GM12878 (cell line): ENCODE results near the gene CRYZL1. TPM values are rescaled to one million over a fixed set of nuclear protein-coding genes. Genes with fewer than 3 reads are reported as not detected.

Experiments used
- ATAC-seq: fragments of 200-7000 bp; cut with Tn5 transposase; 3 replicates; pipeline ENCODE4 v1.9.1; 2020; ENCODE audit warnings: mild to moderate bottlenecking, moderate library complexity
- BruUV-seq: library from RNA; stranded (reverse); fragments of 400-500 nt; replicated peaks from 2 replicates; lab custom pipeline; 2021; lab: Mats Ljungman, UMichigan
- CTCF ChIA-PET: fragments of 300-600 bp; sonication (Branson Sonifier 250); formaldehyde crosslinking; extraction: SDS; loops from one replicate; lab custom pipeline; 2021; ENCODE audit warnings: inconsistent platforms; lab: Yijun Ruan, JAX
- POLR2A ChIA-PET: fragments of 350-600 bp; formaldehyde crosslinking; extraction: SDS; loops from one replicate; lab custom pipeline; 2021; ENCODE audit warnings: inconsistent platforms; lab: Charles Lee
- RAD21 ChIA-PET: fragments of 300-600 bp; sonication (Branson Sonifier 250); formaldehyde crosslinking; loops from one replicate; lab custom pipeline; 2023; ENCODE audit warnings: antibody characterized with exemption; ENCODE audit not compliant: unreplicated experiment; lab: Charles Lee
- SMC1A ChIA-PET: fragments of 300-600 bp; sonication (Branson Sonifier 250); formaldehyde crosslinking; loops from one replicate; lab custom pipeline; 2023; ENCODE audit not compliant: unreplicated experiment, uncharacterized antibody; lab: Charles Lee
- DNase-seq: peaks from one replicate; pipeline ENCODE4 v3.0.0-alpha.2; 2011; ENCODE audit warnings: low read depth, low spot score
- FAIRE-seq: peaks from 3 replicates; lab custom pipeline; 2011; peaks lifted over from hg19 to GRCh38; lab: Jason Lieb, UNC
- H2AFZ ChIP-seq: 2 replicates; pipeline ENCODE4 v1.6.0; 2011; ENCODE audit warnings: low read depth, low read length, control low read depth; ENCODE audit not compliant: control insufficient read depth
- H3K27ac ChIP-seq: 2 replicates; pipeline ENCODE4 v1.5.1; 2011; ENCODE audit warnings: control low read depth; ENCODE audit not compliant: control insufficient read depth, insufficient read depth
- H3K27me3 ChIP-seq, 2 experiments: replicated peaks in 1 of 2; 2 replicates each; pipeline versions ENCODE4 v1.6.0 to v1.6.1; 2011; ENCODE audit warnings: low read length in 1 of 2; ENCODE audit not compliant: control insufficient read depth in 2 of 2, insufficient read depth in 2 of 2
- H3K36me3 ChIP-seq, 2 experiments: 2 replicates each; pipeline ENCODE4 v1.5.1; 2011; ENCODE audit warnings: low read length in 1 of 2; ENCODE audit not compliant: control insufficient read depth in 2 of 2, insufficient read depth in 2 of 2
- H3K4me1 ChIP-seq: 2 replicates; pipeline ENCODE4 v1.6.1; 2011; ENCODE audit warnings: mild to moderate bottlenecking, low read length, moderate library complexity, mixed read lengths; ENCODE audit not compliant: control insufficient read depth, insufficient read depth
- H3K4me2 ChIP-seq: 2 replicates; pipeline ENCODE4 v1.6.0; 2011; ENCODE audit warnings: control low read depth; ENCODE audit not compliant: control insufficient read depth, insufficient read depth
- H3K4me3 ChIP-seq: fragments of 200-600 bp; sonication (generic); 2 replicates; pipeline ENCODE4 v1.5.1; 2016
- H3K79me2 ChIP-seq: 2 replicates; pipeline ENCODE4 v1.6.0; 2011; ENCODE audit warnings: low read length; ENCODE audit not compliant: control insufficient read depth, insufficient read depth
- H3K9ac ChIP-seq: 2 replicates; pipeline ENCODE4 v1.8.0; 2011; ENCODE audit warnings: low read length, control low read depth, mixed read lengths; ENCODE audit not compliant: control insufficient read depth, insufficient read depth
- H3K9me3 ChIP-seq: replicated peaks from 3 replicates; pipeline ENCODE4 v1.5.1; 2011; ENCODE audit warnings: mild to moderate bottlenecking, low read length; ENCODE audit not compliant: control insufficient read depth, insufficient read depth
- H4K20me1 ChIP-seq: 2 replicates; pipeline ENCODE4 v1.6.0; 2011; ENCODE audit not compliant: control insufficient read depth, insufficient read depth
- EP300 ChIP-seq, 2 experiments: fragments of 150-350 bp in 1 of 2; IDR thresholded peaks; 2 replicates each; pipeline ENCODE4 v1.6.1; 2011 to 2012; ENCODE audit warnings: low read depth in 2 of 2, low read length in 2 of 2, borderline replicate concordance in 1 of 2, improper control_type of control experiment in 1 of 2, inconsistent platforms in 1 of 2; ENCODE audit not compliant: control insufficient read depth in 1 of 2
- PML ChIP-seq: IDR thresholded peaks from 2 replicates; pipeline ENCODE4 v1.6.1; 2012; ENCODE audit warnings: low read length, inconsistent platforms
- TCF7 ChIP-seq: IDR thresholded peaks from 2 replicates; pipeline ENCODE4 v1.6.1; 2014; ENCODE audit warnings: antibody characterized with exemption, borderline replicate concordance
- ZNF207 ChIP-seq: fragments of 450-650 bp; IDR thresholded peaks from 2 replicates; pipeline ENCODE4 v1.6.1; 2014; ENCODE audit warnings: antibody characterized with exemption, mild to moderate bottlenecking, borderline replicate concordance
- WGBS: methylation state at CpG from one replicate; pipeline ENCODE4 v1.1.6; 2016; ENCODE audit warnings: low lambda C conversion rate; ENCODE audit not compliant: insufficient replicate concordance, insufficient coverage; ENCODE audit errors: missing lambda C conversion rate; 5-methylcytosine and 5-hydroxymethylcytosine counted together
- in situ Hi-C: fragments of 300-500 bp; cut with MboI; formaldehyde crosslinking; loops from 9 replicates; pipeline ENCODE4 v1.14.3; 2018; ENCODE audit warnings: mixed read lengths
- intact Hi-C: fragments of 100-400 bp; cut with micrococcal nuclease; formaldehyde crosslinking; loops from one replicate; pipeline ENCODE4 v1.14.2; 2022; ENCODE audit not compliant: unreplicated experiment
- polyA plus RNA-seq, 11 experiments: library from polyadenylated mRNA; depleted of rRNA in 4 of 11; unstranded in 6 of 11; stranded (reverse) in 5 of 11; fragments of >200 nt; fragmentation: Nextera tagmentation in 4 of 11; fragmentation: Illumina TruSeq in 1 of 11; extraction: Ambion mirVana in 4 of 11; extraction: Trizol in 1 of 11; gene quantifications; 1 replicate in 1 of 11; 2 replicates in 10 of 11; pipeline versions ENCODE4 v1.2.1 to v1.2.3, GENCODE V29; 2011 to 2016; ENCODE audit warnings: inconsistent platforms in 2 of 11, missing spikeins in 2 of 11, low read depth in 1 of 11
- total RNA-seq, 4 experiments: library from RNA; depleted of rRNA in 3 of 4; stranded (reverse); fragments of >200 nt in 3 of 4; fragmentation: Illumina TruSeq in 1 of 4; extraction: Trizol in 1 of 4; gene quantifications; 2 replicates each; pipeline versions ENCODE4 v1.2.1 to v1.2.3, GENCODE V29; 2013 to 2021
- TF ChIP-seq, protein P1 (sequence below): fragments of 450-650 bp; formaldehyde crosslinking; IDR thresholded peaks from 2 replicates; pipeline ENCODE4 v1.4.0; 2020; ENCODE audit warnings: mild to moderate bottlenecking, moderate library complexity
- TF ChIP-seq, protein P2 (sequence below): IDR thresholded peaks from 2 replicates; pipeline ENCODE4 v1.6.1; 2011; ENCODE audit warnings: mild to moderate bottlenecking, low read depth, low read length, moderate library complexity; ENCODE audit not compliant: insufficient replicate concordance
- TF ChIP-seq, protein P3 (sequence below): fragments of 150-350 bp; IDR thresholded peaks from 2 replicates; pipeline ENCODE4 v1.6.1; 2016; ENCODE audit warnings: low read depth, low read length
- TF ChIP-seq, protein P4 (sequence below): fragments of 450-650 bp; formaldehyde crosslinking; IDR thresholded peaks from 2 replicates; pipeline ENCODE4 v1.5.0; 2022; ENCODE audit warnings: mild to moderate bottlenecking, missing genetic modification characterization

CRYZL1 gene
- total and polyA plus RNA-seq, 10 of the 15 experiments (the other 5 are each of a cell fraction or from before 2014, with no cell fraction given): 14.3 to 72.4 (median 30.7) TPM

DNA sequence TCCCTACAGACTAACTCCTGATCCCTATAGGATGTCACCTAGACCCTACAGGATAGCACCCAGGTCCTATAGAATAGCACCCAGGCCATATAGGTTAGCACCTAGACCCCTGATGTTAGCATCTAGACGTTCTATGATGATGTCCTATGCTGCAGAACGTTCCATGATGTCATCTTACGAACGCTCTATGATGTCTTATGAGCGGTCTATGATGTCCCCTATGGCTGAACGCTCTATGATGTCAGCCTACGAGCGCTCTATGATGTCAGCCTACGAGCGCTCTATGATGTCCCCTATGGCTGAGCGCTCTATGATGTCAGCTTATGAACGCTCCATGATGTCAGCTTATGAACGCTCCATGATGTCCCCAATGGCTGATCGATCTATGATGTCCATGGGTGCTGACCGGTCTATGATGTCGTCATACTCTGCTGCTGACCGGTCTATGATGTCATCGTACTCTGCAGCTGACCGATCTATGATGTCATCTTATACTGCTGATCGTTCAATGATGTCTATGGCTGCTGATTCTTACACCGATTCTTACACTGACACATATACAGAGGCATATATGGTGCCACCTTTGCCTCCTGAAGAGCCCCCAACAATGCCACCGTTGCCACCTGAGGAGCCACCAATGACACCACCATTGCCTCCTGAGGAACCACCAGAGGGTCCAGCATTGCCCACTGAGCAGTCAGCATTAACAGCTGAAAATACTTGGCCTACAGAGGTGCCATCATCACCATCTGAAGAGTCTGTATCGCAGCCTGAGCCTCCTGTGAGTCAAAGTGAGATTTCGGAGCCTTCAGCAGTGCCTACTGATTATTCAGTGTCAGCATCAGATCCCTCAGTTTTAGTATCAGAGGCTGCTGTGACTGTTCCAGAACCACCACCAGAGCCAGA is 89.2 kb downstream of the CRYZL1 start:
- no peak overlapping the region for H3K4me2 ChIP-seq
- WGBS: 94% methylated on average over 24 of the region's 24 CpGs
- no TSS peak for BruUV-seq
- no peak overlapping the region for H2AFZ ChIP-seq
- POLR2A ChIA-PET: interaction anchor here (0.6 kb wide), 1 partner anchor 85 kb away, joined by 6 read pairs; no protein-coding TSS in a partner anchor
- intact Hi-C loops (no loop called here), in situ Hi-C loops (no loop called here)
- H3K4me3 ChIP-seq: no peak overlapping the region
- H3K36me3 ChIP-seq: peaks cover 43 to 62% of the 10 kb centered on the region in 2 experiments
- no peak overlapping the region for H3K27ac ChIP-seq
- H4K20me1 ChIP-seq: peaks cover 2% of the 10 kb centered on the region
- CTCF ChIA-PET: interaction anchor here (1.4 kb wide), 1 partner anchor 53 kb away, joined by 4 read pairs; no protein-coding TSS in a partner anchor
- peaks cover 89% of the 10 kb centered on the region for H3K79me2 ChIP-seq
- RAD21 ChIA-PET: no interaction called here
- ATAC-seq (no peak), DNase-seq (no peak), FAIRE-seq (no peak)
- H3K9ac ChIP-seq: no peak overlapping the region
- H3K9me3 ChIP-seq: peaks cover 21% of the 10 kb centered on the region; the same call in 2 of the 3 replicates
- SMC1A ChIA-PET: interaction anchor here (1.0 kb wide), 1 partner anchor 21 kb away, joined by 6 read pairs; no protein-coding TSS in a partner anchor
- H3K27me3 ChIP-seq: no peaks in the 10 kb centered on the region
- no peaks in the 10 kb centered on the region for H3K4me1 ChIP-seq
- TF ChIP-seq EP300 (IDR thresholded peaks at IDR 0.05; ENCODE audit: borderline replicate concordance in 1 of 2, control insufficient read depth in 1 of 2, low read depth in 2 of 2, low read length in 2 of 2) (no peak), PML (peak; percentile 41; the same call in 1 of the 2 replicates), TCF7 (no peak), ZNF207 (no peak)
- TF ChIP-seq, protein P1, sequence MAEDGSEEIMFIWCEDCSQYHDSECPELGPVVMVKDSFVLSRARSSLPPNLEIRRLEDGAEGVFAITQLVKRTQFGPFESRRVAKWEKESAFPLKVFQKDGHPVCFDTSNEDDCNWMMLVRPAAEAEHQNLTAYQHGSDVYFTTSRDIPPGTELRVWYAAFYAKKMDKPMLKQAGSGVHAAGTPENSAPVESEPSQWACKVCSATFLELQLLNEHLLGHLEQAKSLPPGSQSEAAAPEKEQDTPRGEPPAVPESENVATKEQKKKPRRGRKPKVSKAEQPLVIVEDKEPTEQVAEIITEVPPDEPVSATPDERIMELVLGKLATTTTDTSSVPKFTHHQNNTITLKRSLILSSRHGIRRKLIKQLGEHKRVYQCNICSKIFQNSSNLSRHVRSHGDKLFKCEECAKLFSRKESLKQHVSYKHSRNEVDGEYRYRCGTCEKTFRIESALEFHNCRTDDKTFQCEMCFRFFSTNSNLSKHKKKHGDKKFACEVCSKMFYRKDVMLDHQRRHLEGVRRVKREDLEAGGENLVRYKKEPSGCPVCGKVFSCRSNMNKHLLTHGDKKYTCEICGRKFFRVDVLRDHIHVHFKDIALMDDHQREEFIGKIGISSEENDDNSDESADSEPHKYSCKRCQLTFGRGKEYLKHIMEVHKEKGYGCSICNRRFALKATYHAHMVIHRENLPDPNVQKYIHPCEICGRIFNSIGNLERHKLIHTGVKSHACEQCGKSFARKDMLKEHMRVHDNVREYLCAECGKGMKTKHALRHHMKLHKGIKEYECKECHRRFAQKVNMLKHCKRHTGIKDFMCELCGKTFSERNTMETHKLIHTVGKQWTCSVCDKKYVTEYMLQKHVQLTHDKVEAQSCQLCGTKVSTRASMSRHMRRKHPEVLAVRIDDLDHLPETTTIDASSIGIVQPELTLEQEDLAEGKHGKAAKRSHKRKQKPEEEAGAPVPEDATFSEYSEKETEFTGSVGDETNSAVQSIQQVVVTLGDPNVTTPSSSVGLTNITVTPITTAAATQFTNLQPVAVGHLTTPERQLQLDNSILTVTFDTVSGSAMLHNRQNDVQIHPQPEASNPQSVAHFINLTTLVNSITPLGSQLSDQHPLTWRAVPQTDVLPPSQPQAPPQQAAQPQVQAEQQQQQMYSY (CRISPR knock-in tag): no peak
- TF ChIP-seq, protein P2, sequence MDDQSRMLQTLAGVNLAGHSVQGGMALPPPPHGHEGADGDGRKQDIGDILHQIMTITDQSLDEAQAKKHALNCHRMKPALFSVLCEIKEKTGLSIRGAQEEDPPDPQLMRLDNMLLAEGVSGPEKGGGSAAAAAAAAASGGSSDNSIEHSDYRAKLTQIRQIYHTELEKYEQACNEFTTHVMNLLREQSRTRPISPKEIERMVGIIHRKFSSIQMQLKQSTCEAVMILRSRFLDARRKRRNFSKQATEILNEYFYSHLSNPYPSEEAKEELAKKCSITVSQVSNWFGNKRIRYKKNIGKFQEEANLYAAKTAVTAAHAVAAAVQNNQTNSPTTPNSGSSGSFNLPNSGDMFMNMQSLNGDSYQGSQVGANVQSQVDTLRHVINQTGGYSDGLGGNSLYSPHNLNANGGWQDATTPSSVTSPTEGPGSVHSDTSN: no peak
- TF ChIP-seq, protein P3, sequence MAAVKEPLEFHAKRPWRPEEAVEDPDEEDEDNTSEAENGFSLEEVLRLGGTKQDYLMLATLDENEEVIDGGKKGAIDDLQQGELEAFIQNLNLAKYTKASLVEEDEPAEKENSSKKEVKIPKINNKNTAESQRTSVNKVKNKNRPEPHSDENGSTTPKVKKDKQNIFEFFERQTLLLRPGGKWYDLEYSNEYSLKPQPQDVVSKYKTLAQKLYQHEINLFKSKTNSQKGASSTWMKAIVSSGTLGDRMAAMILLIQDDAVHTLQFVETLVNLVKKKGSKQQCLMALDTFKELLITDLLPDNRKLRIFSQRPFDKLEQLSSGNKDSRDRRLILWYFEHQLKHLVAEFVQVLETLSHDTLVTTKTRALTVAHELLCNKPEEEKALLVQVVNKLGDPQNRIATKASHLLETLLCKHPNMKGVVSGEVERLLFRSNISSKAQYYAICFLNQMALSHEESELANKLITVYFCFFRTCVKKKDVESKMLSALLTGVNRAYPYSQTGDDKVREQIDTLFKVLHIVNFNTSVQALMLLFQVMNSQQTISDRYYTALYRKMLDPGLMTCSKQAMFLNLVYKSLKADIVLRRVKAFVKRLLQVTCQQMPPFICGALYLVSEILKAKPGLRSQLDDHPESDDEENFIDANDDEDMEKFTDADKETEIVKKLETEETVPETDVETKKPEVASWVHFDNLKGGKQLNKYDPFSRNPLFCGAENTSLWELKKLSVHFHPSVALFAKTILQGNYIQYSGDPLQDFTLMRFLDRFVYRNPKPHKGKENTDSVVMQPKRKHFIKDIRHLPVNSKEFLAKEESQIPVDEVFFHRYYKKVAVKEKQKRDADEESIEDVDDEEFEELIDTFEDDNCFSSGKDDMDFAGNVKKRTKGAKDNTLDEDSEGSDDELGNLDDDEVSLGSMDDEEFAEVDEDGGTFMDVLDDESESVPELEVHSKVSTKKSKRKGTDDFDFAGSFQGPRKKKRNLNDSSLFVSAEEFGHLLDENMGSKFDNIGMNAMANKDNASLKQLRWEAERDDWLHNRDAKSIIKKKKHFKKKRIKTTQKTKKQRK: no peak
- TF ChIP-seq, protein P4, sequence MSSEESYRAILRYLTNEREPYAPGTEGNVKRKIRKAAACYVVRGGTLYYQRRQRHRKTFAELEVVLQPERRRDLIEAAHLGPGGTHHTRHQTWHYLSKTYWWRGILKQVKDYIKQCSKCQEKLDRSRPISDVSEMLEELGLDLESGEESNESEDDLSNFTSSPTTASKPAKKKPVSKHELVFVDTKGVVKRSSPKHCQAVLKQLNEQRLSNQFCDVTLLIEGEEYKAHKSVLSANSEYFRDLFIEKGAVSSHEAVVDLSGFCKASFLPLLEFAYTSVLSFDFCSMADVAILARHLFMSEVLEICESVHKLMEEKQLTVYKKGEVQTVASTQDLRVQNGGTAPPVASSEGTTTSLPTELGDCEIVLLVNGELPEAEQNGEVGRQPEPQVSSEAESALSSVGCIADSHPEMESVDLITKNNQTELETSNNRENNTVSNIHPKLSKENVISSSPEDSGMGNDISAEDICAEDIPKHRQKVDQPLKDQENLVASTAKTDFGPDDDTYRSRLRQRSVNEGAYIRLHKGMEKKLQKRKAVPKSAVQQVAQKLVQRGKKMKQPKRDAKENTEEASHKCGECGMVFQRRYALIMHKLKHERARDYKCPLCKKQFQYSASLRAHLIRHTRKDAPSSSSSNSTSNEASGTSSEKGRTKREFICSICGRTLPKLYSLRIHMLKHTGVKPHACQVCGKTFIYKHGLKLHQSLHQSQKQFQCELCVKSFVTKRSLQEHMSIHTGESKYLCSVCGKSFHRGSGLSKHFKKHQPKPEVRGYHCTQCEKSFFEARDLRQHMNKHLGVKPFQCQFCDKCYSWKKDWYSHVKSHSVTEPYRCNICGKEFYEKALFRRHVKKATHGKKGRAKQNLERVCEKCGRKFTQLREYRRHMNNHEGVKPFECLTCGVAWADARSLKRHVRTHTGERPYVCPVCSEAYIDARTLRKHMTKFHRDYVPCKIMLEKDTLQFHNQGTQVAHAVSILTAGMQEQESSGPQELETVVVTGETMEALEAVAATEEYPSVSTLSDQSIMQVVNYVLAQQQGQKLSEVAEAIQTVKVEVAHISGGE (CRISPR knock-in tag): no peak
